HG02678 (cell line): Measurements from ENCODE around the gene DNAH14.

Experiments used
- ATAC-seq: cut with Tn5 transposase; IDR thresholded peaks from one replicate; pipeline ENCODE4 v1.9.1; 2021; ENCODE audit warnings: mild to moderate bottlenecking, moderate library complexity; ENCODE audit not compliant: unreplicated experiment

The DNAH14 gene

DNA sequence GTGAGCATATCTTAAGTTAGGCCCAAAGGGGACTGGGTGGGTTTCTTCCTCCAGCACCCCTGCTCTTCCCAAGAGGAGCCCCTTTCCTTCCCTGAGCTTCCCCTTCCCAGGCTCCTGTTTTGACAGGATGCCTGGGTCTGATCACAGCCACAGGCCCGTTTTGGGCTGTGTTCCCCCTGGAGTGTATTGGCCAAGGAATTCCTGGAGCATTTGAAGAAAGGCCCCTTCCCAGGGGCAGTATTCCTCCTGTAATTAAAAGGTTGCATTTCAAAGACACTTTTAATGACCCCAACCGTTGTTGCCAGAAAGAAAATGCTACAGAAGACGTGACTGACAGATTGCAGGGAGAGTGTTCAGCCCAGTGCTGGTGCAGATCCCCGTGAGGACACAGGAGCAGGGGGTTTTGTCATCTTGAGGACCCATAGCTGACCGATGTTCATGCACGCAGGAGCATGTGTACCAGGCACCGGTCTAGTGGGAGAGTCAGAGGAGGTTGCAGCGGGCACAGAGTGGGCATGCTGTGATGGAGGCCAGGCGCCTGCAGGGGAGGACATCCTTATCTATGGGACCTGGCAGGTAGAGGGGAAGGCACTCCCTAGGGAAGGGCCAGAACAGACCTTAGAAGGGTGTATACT, 517.6 kb downstream of the DNAH14 start:
- no peak for ATAC-seq

- ATAC-seq, result no peak
Observed at GRCh38 chr1:225447650-225448089, 518.2 kb downstream of the DNAH14 start.

DNA sequence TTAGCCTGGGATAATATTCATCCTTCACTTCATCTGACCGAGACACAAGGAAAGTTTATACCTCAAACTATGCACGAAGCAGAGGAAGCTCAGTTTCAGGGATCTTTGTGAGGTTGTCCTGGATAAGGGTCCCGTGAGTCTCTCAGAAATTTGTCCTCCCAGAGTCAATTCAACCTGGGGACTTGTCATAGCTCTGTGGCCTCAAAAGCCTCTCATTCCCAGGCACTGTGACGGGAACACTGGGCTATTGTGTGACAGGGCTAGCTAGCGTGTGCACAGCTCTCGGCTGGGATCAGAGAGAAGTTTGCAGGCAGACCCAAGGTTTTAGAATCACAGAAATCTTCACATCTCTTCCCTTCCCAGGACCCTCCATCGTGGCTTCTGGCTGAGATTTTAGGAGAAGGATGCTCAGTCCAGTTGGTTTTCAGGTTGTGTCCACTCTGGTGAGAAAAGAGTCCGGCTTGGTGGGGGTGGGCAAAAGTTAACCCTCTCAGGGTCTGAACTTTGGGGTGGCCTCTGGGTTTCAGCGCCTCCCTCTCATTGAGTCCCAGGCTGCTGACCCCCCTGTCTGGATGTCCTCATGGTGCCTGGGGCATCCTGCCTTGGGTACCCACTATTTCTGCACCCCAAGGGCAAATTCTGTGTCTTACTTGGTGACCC, 518.8 kb downstream of the DNAH14 start:
- ATAC-seq, result no peak
